Right lobe of liver (tissue), 6 donors: ENCODE measurements around the gene CIITA. TPM values are rescaled to one million over a fixed set of nuclear protein-coding genes. Genes with fewer than 3 reads are reported as not detected.

ENCODE experiments used
- ATAC-seq, 4 donors: fragments of 200-7000 bp; cut with Tn5 transposase; one replicate each; pipeline ENCODE4 v1.9.1; 2020; ENCODE audit warnings: mild to moderate bottlenecking in 4 of 4, moderate library complexity in 4 of 4
- DNase-seq, 3 donors: peaks; one replicate each; pipeline ENCODE4 v3.0.0-alpha.2; 2020
- H3K27ac ChIP-seq, 3 donors: fragments of 200-600 bp; one replicate each; pipeline ENCODE4 v1.8.0; 2022
- H3K27me3 ChIP-seq, 2 donors: fragments of 200-600 bp; one replicate each; pipeline ENCODE4 v1.8.0; 2022
- H3K36me3 ChIP-seq, 4 donors: fragments of 200-600 bp; sonication (generic) in 1 of 4; one replicate each; pipeline versions ENCODE4 v1.5.1 to v1.8.0; 2017 to 2022; ENCODE audit warnings: control low read depth in 1 of 4
- H3K4me1 ChIP-seq, 4 donors: fragments of 200-600 bp; sonication (generic) in 1 of 4; one replicate each; pipeline versions ENCODE4 v1.5.1 to v1.8.0; 2017 to 2022; ENCODE audit warnings: control low read depth in 1 of 4
- H3K4me3 ChIP-seq, 3 donors: fragments of 200-600 bp; one replicate each; pipeline ENCODE4 v1.8.0; 2022
- H3K9me3 ChIP-seq, 4 donors: fragments of 200-600 bp; sonication (generic) in 1 of 4; one replicate each; pipeline versions ENCODE4 v1.5.1 to v1.8.0; 2017 to 2022; ENCODE audit warnings: control low read depth in 1 of 4
- CTCF ChIP-seq, 4 donors: fragments of 200-600 bp in 3 of 4; fragments of 450-650 bp in 1 of 4; IDR thresholded peaks; one replicate each; pipeline versions ENCODE4 v1.5.1 to v1.8.0; 2016 to 2022; ENCODE audit warnings: antibody characterized with exemption in 4 of 4, mild to moderate bottlenecking in 2 of 4
- POLR2A ChIP-seq: fragments of 450-650 bp; IDR thresholded peaks from one replicate; pipeline ENCODE4 v1.6.1; 2017; ENCODE audit warnings: antibody characterized with exemption, mild to moderate bottlenecking
- WGBS: methylation state at CpG from one replicate; pipeline ENCODE4 v1.1.6; 2018; ENCODE audit warnings: low coverage, low lambda C conversion rate; ENCODE audit not compliant: insufficient coverage; ENCODE audit errors: missing lambda C conversion rate; 5-methylcytosine and 5-hydroxymethylcytosine counted together
- intact Hi-C, 2 donors: fragments of 100-400 bp; cut with DNase I; formaldehyde crosslinking; loops; one replicate each; pipeline versions ENCODE4 v1.11.2 to v1.14.1; 2022
- total RNA-seq, 6 experiments: library from RNA; depleted of rRNA in 2 of 6; stranded (reverse); fragments of >200 nt in 2 of 6; fragmentation: NEBNext Ultra II Directional in 3 of 6; extraction: Animal tissue kit (Norgen Biotek cat#: 25700) in 3 of 6; gene quantifications; one replicate each; pipeline versions ENCODE4 v1.1.0 to v1.2.4, GENCODE V29; 2016 to 2023
- donor health status: DM: no; HTN: yes; CAD: no.
- donor health status: DM: no; HTN: no; CAD: no.
- donor health status: DM: no; HTN: no; CAD: no.
- donor health status: DM: no; HTN: yes; CAD: no.
- donor health status: DM: no; HTN: yes; CAD: no.

CIITA gene
- total RNA-seq, 6 experiments from 2014 or later: 0.95 to 6.4 (median 3.3) TPM

GRCh38 chr16:10976634-10977033 lies 99.6 kb downstream of the CIITA start:
- ATAC-seq: no peak
- intact Hi-C loops: loop anchor here (5.0 to 10.0 kb wide), 2 partner anchors 378 to 381 kb away; no protein-coding TSS in a partner anchor
- Histone ChIP-seq H3K4me1 (peaks cover 0 to 8% (median 4%) of the 10 kb centered on the region in 4 donors), H3K36me3 (peaks cover 0 to 13% (median 0%) of the 10 kb centered on the region in 4 donors), H3K27me3 (no peaks in the 10 kb centered on the region), H3K4me3 (no peak overlapping the region), H3K27ac (no peak overlapping the region), H3K9me3 (no peaks in the 10 kb centered on the region)
- no CpG with 5 or more reads among the region's 3 CpGs for WGBS
- TF ChIP-seq POLR2A (no peak), CTCF (IDR thresholded peaks at IDR 0.05) (no peak)
- no peak for DNase-seq

- Histone ChIP-seq H3K36me3 (peaks cover 0 to 8% (median 0%) of the 10 kb centered on the region in 4 donors), H3K4me1 (peaks cover 0 to 8% (median 4%) of the 10 kb centered on the region in 4 donors)
- no peak for ATAC-seq
Measured at GRCh38 chr16:10978124-10978523, 101.1 kb downstream of the CIITA start.

GRCh38 chr16:10978871-10979446 lies 102.0 kb downstream of the CIITA start:
- no peak for ATAC-seq
- intact Hi-C loops: loop anchor here (5.0 to 10.0 kb wide), 2 partner anchors 376 to 378 kb away; no protein-coding TSS in a partner anchor
- H3K27ac ChIP-seq: no peak overlapping the region

More at GRCh38 chr16:10978124-10978523, 101.1 kb downstream of the CIITA start:
- TF ChIP-seq POLR2A: no peak
- no peak for TF ChIP-seq CTCF (IDR thresholded peaks at IDR 0.05)
- Histone ChIP-seq H3K9me3 (no peaks in the 10 kb centered on the region), H3K27ac (no peak overlapping the region), H3K27me3 (no peaks in the 10 kb centered on the region), H3K4me3 (no peak overlapping the region)
- DNase-seq: no peak
- 94% methylated on average over 3 of the region's 6 CpGs for WGBS
- intact Hi-C loops: loop anchor here (5.0 to 10.0 kb wide), 2 partner anchors 377 to 379 kb away; no protein-coding TSS in a partner anchor

More at GRCh38 chr16:10978871-10979446, 102.0 kb downstream of the CIITA start:
- TF ChIP-seq CTCF (IDR thresholded peaks at IDR 0.05) (no peak), POLR2A (no peak)
- Histone ChIP-seq H3K9me3 (no peaks in the 10 kb centered on the region), H3K36me3 (peaks cover 0 to 3% (median 0%) of the 10 kb centered on the region in 4 donors), H3K27me3 (no peaks in the 10 kb centered on the region), H3K4me3 (no peak overlapping the region), H3K4me1 (peaks cover 0 to 8% (median 4%) of the 10 kb centered on the region in 4 donors)
- 94% methylated on average over 10 of the region's 14 CpGs for WGBS
- DNase-seq: no peak
